Measurements from ENCODE around the gene RAPGEF4.

RAPGEF4 gene

GRCh38 chr2:172829229-172829628, 93.6 kb downstream of the RAPGEF4 start:
- DNase-seq: no peak

- DNase-seq: no peak
Observed at GRCh38 chr2:172830482-172830881, 94.8 kb downstream of the RAPGEF4 start.

GRCh38 chr2:172833898-172834297, 98.3 kb downstream of the RAPGEF4 start:
- DNase-seq: no peak

- DNase-seq: no peak
Observed at GRCh38 chr2:172834881-172835280, 99.2 kb downstream of the RAPGEF4 start.

- DNase-seq: no peak
Observed at GRCh38 chr2:172836347-172836821, 100.7 kb downstream of the RAPGEF4 start.

DNA sequence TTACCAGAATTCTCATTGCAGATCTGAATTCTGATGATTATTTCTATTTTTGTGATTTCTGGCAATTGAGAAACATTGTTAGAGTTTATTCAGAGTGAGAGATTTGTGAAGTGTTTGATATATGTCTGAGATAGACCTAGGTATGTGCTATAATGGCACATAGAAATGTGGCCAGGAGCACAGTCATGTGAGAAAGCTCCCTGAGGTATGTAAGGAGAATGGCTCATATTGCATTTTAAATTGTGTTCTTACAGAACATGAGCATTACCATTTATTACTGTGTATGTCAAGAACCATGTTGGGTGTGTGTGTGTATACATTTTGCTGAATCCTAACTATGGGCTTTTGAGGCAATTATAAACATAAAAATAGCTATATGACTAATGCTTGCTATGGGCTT, 101.2 kb downstream of the RAPGEF4 start:
- no peak for DNase-seq

GRCh38 chr2:172839446-172839845, 103.8 kb downstream of the RAPGEF4 start:
- DNase-seq: no peak

DNA sequence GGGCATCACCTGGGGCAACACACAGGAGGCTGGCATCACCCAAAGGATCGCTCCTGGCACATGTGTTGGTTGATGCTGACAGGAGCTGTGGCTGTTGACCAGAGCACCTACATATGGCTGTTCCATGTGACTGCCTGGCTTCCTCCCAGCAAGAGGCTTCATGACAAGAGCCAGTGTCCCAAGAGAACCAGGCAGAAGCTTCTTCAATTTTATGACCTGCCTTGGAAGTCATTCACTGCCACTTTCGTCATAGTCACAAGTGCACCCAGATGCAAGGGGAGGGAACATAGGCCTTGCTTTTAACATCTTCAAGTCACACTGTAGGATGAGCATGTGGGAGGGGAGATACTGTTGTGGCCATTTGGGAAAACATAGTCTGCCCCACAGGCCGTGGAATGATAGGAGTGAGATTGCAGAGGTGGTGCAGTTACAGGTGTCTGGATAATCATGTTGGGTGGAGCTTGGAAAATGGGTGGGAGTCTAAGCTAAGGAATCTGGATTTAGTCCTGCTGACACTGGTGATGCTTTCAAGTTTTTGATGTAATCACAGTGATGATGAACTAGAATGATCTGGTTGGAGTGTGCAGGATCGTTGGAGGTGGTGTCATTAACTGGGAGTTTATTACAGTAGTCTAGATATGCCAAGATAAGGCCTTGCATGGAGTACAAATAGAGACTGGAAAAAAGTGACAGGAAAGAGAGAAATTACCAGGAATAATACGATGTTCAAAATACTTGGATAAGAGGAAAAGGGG, 107.0 kb downstream of the RAPGEF4 start:
- no peak for DNase-seq

GRCh38 chr2:172843266-172843582, 107.6 kb downstream of the RAPGEF4 start:
- DNase-seq: no peak

- no peak for DNase-seq
Observed at GRCh38 chr2:172843902-172844715, 108.5 kb downstream of the RAPGEF4 start.

DNA sequence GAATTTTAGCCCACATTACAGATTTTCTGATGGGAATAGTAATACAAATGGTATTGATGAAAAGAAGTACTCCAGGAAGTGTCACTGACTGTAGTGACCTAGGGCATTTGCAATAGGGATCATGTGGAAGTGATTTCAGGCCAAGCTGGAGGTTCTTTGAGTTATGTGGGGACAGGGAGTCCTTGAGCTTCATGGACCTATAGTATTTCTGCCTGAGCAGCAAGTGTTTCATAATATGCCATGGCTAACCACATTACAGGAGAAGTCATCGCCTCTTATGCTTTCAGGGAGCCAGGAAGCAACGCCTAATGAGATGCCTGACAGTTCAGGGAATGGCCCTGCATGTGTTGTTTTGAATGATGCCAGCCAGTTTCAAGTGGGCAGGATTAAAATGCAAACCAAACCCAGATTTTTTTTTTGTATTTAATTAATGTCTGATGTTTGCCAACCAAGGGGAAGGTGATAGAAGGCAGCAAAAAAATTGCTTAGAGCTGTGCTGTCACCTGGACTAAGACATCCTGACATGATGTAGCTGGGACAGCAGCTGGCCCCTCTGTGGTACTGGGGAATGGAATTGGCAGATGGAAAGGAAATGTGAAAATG, 109.5 kb downstream of the RAPGEF4 start:
- no peak for DNase-seq

DNA sequence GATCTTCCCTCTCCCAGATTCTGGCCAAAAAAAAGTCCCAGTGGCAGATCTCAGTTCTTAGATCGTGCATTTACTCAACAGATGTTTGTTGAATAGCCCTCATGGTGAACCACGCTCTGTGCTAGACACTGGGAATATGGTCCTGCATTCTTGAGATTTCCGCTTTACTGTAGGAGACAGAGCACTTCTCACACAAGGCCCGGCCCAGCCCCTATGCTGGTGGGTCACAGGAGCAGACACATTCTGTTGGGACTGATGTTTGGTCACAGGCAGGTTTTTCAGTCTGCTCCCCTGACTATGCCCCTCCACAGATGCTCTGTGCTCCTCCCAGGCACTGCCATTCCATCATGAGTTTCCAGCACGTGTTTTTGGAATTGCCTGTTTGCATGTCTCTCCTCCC, 110.9 kb downstream of the RAPGEF4 start:
- no peak for DNase-seq

DNA sequence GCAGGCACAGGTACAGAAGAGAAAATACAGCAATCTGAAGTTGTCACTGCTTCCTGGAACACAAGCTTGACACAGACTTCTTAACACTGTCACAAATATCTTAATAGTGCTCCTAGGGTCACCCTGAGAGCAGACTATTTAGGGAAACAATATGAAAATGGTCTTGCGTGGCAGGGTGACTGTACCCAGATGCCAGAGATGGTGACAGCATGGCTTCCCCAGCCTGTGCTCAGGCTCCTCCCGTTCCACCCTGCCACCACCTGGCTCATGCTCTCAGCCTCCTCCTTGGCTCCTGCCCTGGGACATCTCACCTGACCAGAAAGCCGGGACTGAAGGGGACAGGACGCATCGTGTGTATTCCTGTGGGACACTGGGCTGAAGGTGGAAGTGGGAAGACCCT, 111.5 kb downstream of the RAPGEF4 start:
- DNase-seq: no peak

- no peak for DNase-seq
Observed at GRCh38 chr2:172848519-172848918, 112.9 kb downstream of the RAPGEF4 start.

GRCh38 chr2:172849519-172850217, 114.0 kb downstream of the RAPGEF4 start:
- DNase-seq: no peak

DNA sequence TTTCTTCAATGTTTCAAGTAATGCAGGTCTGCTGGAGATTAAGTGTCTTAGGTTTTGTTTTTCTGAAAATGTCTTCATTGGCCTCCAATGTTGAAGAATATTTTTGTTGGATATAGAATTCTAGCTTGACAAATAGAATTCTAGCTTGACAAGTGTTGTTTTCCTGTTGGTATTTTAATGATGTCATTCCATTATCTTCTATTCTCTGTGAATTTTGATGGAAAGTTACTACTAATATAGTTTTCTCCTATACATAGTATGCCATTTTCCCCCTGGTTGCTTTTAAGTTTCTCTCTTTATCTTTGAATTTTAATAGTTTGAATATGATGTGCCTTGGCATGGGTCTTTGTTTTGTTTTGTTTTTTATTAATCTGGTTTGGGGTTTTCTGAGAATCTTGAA, 119.9 kb downstream of the RAPGEF4 start:
- DNase-seq: no peak

DNA sequence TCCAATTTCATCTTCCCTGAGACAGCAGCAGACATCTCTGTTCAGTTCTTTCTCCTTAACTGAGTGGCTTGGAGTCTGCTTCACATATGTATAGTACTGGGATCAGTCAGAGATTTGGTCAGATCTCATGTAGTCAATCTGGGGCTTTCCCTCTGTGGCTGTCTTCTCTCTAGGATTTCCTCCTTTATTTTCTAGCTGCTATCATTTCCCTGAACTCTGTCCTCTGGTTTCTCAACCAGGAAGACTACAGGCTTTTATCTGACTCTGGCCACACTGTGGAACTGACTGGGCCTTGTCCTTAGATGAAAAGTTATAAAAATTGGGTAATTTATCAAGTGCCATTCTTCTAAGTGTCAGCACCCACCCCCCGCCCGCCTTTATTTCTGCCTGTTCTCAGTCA, 121.0 kb downstream of the RAPGEF4 start:
- no peak for DNase-seq

DNA sequence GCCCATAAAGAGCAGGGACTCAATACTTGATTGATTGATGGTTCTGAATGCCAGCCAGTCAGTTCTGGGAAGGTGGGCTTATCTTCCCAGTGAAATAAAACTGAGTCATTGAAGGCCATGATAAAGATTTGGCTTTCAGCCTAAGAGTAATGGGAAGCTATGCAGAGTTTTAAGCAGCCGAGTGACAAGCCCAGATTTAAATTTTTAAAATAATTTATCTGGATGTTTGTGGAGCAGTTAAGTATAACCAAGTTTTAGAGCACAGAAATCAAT, 122.8 kb downstream of the RAPGEF4 start:
- no peak for DNase-seq

- no peak for DNase-seq
Observed at GRCh38 chr2:172859581-172860335, 124.1 kb downstream of the RAPGEF4 start.

GRCh38 chr2:172860336-172860707, 124.7 kb downstream of the RAPGEF4 start:
- no peak for DNase-seq

GRCh38 chr2:172861098-172861497, 125.5 kb downstream of the RAPGEF4 start:
- no peak for DNase-seq

DNA sequence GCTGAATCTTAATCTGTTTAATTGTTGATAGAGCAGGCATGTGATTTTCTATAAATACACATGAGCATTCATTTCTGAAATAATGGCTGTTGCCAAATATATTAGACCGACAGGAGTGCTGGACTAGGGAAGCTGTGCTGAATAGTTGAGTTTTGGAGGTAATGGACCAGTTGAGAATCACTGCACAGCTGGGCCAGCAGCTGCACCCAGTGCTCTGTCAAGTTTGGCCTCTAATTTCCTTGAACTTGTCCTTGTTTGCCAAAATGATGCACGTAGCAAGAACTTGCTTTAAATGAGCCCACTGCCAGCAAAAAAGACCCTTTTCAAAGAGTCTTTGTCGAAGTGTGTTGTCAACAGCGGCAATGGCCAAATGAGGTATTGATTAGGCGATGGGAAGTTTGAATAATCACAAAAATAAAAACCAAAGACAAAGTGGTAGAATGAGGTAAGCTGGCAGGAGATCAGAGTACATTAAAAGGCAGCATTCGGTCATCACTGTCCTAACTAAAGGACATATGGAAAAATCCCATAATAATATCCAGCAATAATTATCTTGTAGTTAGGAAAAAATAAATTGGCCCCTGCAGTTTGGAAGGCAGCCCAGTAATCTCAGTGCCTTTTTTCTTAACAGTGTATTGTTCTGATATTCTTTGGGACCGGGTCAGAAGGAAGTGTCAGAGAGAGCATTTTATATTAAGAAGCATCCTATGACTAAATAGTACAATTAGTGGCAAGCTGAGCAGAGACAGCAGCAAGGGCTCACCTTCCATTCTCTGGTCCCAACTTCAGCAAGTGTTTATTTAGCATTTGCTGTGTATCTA, 126.2 kb downstream of the RAPGEF4 start:
- DNase-seq: no peak
